Hematopoietic multipotent progenitor cell treated with erythropoietin and hydrocortisone succinate and interleukin-3 and kit ligand, for 8 days (in vitro differentiated cells): ENCODE data around the gene FREY1.
A peak's percentile ranks its signal among the peaks of the same experiment; 100 is the strongest.

Experiments used
- DNase-seq: peaks from one replicate; pipeline ENCODE4 v3.0.0-alpha.2; 2015

The FREY1 gene

GRCh38 chr11:45890886-45891550 is 16.1 kb downstream of the FREY1 start:
- no peak for DNase-seq

- DNase-seq = no peak
Observed at GRCh38 chr11:45889966-45890365, 17.1 kb downstream of the FREY1 start.

GRCh38 chr11:45889555-45889954 is 17.5 kb downstream of the FREY1 start:
- no peak for DNase-seq

GRCh38 chr11:45887587-45887986 is 19.5 kb downstream of the FREY1 start:
- DNase-seq = no peak

GRCh38 chr11:45886816-45887520 is 20.1 kb downstream of the FREY1 start:
- DNase-seq = no peak

GRCh38 chr11:45885921-45886721 is 20.9 kb downstream of the FREY1 start:
- DNase-seq = no peak

- peak; percentile 46 for DNase-seq
Observed at GRCh38 chr11:45885274-45885920, 21.7 kb downstream of the FREY1 start, which contains the start of gene MAPK8IP1. Gene MAPK8IP1 (plus strand): TSS chr11:45885651. CDS start chr11:45885821, 170 bp downstream.

GRCh38 chr11:45884596-45885185 is 22.4 kb downstream of the FREY1 start:
- DNase-seq = no peak

GRCh38 chr11:45881708-45882368 is 25.2 kb downstream of the FREY1 start:
- DNase-seq = no peak

GRCh38 chr11:45880772-45881570 is 26.1 kb downstream of the FREY1 start:
- DNase-seq = no peak

GRCh38 chr11:45879803-45880686 is 27.0 kb downstream of the FREY1 start:
- DNase-seq = no peak

GRCh38 chr11:45877845-45878244 is 29.2 kb downstream of the FREY1 start:
- peak; percentile 40 for DNase-seq

GRCh38 chr11:45877221-45877620 is 29.9 kb downstream of the FREY1 start:
- DNase-seq = no peak

GRCh38 chr11:45876401-45876800 is 30.7 kb downstream of the FREY1 start:
- no peak for DNase-seq

- peak; percentile 58 for DNase-seq
Observed at GRCh38 chr11:45872651-45873356, 34.3 kb downstream of the FREY1 start.

GRCh38 chr11:45871638-45872037 is 35.4 kb downstream of the FREY1 start:
- DNase-seq = no peak

GRCh38 chr11:45870706-45871105 is 36.4 kb downstream of the FREY1 start:
- DNase-seq = no peak

GRCh38 chr11:45869551-45869950 is 37.5 kb downstream of the FREY1 start:
- DNase-seq = no peak

GRCh38 chr11:45864041-45864440 is 43.0 kb downstream of the FREY1 start:
- no peak for DNase-seq
